Retinal pigment epithelial cell (primary cell): ENCODE measurements around the gene AHRR.
"Not testable (repeated sequence)": the region's sequence is repeated elsewhere in the genome, so short reads cannot be mapped to it uniquely, and the experiment has no call there.

Experiments
- DNase-seq: peaks from one replicate; pipeline ENCODE4 v3.0.0-alpha.2; 2010; ENCODE audit warnings: low read depth
- H3K4me3 ChIP-seq: 2 replicates; pipeline ENCODE4 v1.5.1; 2011; ENCODE audit warnings: mild to moderate bottlenecking, low read length, control low read depth, moderate library complexity
- CTCF ChIP-seq: conservative IDR thresholded peaks from 2 replicates; pipeline ENCODE4 v1.5.1; 2011; ENCODE audit warnings: low read depth, low read length, control low read depth, inconsistent platforms

AHRR gene

DNA sequence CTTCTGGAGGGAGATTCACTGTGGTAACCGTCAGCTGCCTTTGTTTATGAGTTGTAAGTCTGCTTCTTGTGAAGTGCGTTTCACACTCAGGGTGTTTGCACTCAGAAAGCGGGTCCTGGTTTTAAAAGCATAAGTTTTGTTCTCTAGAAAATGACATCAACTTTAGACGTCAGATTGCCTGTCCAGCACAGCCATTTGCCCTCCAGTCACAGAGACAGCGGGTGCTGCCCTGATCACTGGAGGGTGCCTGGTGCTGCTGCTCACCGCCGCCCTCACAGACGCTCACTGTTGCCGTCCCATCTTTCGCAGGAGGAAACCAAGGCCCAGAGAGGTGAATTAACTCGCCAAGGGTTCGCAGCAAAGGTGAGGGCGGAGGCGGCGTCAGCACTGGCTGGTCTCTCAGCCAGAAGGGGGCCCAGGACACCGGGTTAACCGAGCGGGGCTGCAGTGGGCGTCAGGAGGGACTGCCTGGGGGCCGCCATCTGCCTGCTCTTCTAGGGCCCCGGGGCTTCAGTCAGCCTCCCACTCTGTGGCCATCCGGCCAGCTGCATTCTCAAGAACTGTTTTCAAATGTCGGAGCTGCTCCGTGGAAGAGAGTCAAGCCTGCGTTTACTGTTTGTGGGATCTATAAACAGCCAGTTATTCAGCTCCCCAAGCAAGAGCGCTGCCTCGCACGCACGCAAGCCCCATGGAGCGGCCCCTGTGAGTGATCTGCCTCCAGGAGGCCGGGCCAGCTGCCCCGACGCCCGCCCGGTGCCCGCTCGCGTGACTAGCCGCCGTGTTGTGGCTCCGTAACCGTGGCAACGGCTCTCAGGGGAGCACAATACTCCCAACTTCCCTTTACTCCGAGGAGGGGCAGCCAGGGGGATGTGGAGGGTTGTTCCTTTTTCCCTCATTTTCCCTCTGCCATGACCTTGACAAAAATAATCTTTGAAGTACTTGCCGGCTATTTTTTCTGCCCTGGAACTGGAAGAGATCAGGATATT lies 78.1 kb downstream of the AHRR start:
- DNase-seq, result peak; percentile 39
- H3K4me3 ChIP-seq, result peak overlapping the region; percentile 37
- no peak for TF ChIP-seq CTCF

- TF ChIP-seq CTCF, result no peak
- H3K4me3 ChIP-seq, result peak overlapping the region; percentile 37
- no peak for DNase-seq
Observed at GRCh38 chr5:400282-401145, 79.0 kb downstream of the AHRR start.

DNA sequence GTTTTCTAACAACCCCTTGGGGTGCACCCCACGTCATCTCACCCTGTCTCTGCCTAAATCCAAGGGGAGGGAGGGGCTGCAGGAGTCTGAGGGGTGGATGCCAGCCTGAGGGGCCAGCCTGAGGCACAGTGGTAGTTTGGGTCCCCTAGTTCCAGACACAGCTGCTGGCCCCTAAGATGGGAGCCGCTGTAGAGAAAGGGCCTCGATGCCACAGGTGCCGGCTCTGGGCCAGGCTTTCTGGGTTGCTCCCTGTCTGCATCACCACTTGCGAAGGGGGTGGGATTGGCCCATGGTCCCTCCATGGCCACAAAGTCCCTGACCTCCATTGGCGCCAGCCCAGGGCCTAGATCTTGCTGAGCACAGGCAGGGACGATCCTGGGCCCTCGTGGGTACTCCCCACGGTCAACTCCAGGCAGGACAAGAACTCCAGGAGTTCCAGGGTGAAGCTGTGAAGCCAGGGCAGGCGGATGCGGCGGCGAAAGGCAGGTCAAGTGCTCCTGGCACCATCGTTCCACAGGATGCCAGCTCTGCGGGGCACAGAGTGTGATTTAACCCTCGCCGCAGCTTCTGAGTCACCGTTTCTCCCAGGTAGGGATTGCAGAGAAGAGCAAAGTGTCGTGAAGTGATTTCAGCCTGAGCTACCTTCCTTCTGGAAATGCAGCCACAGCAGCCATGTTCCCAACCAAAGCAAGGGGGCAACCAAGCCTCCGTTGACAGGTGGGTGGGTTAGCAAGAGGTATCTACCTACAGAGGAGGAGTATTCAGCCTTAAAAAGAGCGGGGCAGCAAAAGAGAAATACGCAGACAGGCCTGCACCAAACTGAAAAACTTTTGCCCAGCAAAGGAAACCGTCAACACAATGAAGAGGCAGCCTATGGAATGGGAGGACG lies 79.9 kb downstream of the AHRR start:
- H3K4me3 ChIP-seq, result no peak overlapping the region
- no peak for TF ChIP-seq CTCF
- DNase-seq, result no peak

DNA sequence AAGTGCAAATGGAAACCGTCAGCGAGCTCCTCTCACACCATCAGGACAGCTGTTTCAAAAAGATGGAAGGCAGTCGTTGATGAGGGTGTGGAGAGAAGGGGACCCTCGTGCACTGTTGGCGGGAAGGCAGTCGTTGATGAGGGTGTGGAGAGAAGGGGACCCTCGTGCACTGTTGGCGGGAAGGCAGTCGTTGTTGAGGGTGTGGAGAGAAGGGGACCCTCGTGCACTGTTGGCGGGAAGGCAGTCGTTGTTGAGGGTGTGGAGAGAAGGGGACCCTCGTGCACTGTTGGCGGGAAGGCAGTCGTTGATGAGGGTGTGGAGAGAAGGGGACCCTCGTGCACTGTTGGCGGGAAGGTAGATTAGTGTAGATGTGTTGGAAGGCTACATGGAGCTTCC lies 80.7 kb downstream of the AHRR start:
- not testable (repeated sequence) for DNase-seq, H3K4me3 ChIP-seq

DNA sequence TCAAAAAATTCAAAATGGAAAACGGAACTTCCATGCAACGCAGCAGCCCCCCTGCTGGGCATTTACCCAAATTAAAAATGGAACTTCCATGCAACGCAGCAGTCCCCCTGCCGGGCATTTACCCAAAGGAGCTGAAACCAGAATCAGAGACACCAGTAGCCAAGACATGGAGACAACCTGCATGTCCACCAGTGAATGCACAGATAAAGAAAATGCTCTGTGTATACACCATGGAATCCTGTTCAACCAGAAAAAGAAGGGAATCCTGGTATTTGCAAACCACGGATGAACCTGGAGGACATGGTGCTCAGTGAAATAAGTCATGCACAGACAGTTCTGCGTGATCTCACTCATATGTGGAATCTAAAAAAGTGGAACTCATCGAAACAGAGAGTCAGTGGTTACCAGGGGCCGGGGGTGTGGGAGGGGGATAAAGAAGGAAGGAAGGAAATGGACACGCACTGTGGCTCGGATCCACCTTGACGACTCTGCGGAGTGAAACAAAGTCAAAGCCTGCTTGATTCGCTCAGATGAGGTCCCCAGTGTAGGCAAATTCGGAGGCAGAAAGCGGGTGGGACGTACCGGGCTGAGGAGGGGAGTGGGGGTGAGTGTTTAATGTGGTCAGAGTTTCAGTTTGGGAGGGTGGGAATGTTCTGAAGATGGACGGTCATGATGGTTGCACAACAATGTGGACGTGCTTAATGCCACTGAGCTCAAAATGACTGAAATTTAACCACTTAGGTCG lies 81.3 kb downstream of the AHRR start:
- H3K4me3 ChIP-seq, result no peak overlapping the region
- no peak for DNase-seq
- no peak for TF ChIP-seq CTCF

GRCh38 chr5:403995-404394 lies 82.5 kb downstream of the AHRR start:
- no peak for DNase-seq
- no peak overlapping the region for H3K4me3 ChIP-seq
- no peak for TF ChIP-seq CTCF
